Measurements from ENCODE around the gene TTBK2.
"Not testable (repeated sequence)": the region's sequence is repeated elsewhere in the genome, so short reads cannot be mapped to it uniquely, and the experiment has no call there.

TTBK2 gene

DNA sequence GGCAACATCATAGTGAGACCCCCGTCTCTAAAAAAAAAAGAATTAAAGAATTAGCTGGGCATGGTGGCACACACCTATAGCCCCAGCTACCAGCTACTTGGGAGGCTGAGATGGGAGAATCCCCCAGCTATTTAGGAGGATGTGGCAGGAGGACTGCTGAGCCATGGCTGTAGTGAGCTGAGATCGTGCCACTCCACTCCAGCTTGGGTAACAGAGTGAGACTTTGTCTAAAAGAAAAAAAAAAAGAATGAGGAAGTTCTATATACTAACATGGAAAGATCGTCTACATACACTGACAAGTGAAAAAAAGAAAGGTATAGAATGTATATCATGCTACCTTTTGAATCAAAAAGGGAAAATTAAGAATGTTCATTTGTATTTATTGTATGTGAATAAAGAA lies 99.8 kb downstream of the TTBK2 start:
- no peak for DNase-seq

- no peak for DNase-seq
These were observed 100.8 kb downstream of the TTBK2 start for GRCh38 chr15:42819786-42820185.

- DNase-seq: no peak
These were observed 109.1 kb downstream of the TTBK2 start for GRCh38 chr15:42811433-42811832.

GRCh38 chr15:42808913-42809312 lies 111.7 kb downstream of the TTBK2 start:
- DNase-seq: no peak

- no peak for DNase-seq
These were observed 115.3 kb downstream of the TTBK2 start for GRCh38 chr15:42805266-42805665.

DNA sequence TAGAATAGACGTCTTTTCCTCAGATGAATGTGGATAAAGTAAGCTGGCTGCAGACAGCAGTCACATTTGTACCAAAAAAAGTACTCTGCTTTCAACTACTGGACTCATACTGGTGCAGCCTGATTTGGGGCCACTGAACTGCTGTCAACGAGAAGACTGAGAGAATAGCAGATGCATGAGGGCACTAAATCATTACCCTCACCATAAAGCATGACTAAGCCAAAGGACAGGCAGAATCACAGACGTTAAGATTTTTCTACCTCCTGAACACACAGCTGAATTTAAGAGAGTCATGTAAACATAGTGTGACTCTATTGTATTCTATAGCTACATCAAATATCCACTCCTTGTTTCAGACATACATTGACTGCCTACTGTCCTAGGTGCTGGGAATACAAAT lies 115.8 kb downstream of the TTBK2 start:
- DNase-seq: peak; percentile 38

GRCh38 chr15:42803436-42803835 lies 117.1 kb downstream of the TTBK2 start:
- no peak for DNase-seq

DNA sequence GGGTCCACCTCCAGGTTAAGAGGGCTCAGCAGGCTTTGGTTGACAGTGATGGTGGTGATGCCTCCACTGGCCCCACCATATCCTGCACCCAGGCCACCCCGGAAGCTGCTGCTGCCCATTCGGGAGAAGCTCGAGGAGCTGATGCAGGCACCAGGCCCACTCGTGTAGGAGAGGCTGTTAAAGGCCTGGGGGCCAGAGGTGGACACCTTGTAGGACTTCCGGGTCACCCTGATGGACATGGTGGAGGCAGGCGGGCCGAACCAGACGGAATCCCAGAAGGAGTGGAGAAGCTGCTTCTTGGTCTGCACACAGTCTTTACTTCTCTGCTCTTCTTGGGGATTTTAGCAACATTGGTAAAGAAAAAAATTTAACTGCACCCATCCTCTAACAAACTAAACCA lies 118.4 kb downstream of the TTBK2 start:
- DNase-seq: no peak

DNA sequence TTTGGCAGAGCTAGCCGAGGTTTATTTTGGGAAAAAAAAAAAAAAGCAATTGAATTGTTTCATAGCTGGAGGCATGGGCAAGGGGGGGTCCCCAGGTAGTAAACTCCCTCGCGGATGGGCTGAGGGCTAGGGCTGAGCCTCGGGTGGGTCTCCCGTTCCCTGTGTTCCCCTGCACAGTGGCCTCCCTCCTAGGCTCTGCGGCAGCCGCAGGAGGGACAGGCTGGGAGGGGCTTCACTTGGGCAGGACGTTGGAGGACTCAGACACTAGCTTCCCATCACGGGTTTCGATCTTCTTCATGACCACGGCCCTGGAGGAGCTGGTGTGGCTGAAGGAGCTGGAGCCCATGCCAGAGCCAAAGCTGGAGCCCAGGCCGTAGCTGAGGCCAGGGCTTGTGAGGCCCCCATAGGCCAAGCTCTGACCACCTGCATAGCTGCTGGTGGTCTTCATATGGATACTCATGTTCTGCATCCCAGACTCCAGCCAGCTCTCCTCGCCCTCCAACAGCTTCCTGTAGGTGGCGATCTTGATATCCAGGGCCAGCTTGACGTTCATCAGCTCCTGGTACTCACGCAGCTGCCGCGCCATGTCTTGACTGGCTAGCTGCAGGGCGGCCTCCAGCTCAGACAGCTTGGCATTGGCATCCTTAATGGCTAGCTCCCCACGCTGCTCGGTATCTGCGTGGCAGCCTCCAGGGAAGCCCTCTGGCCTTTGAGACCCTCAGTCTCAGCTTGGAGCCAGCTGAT lies 119.7 kb downstream of the TTBK2 start:
- DNase-seq: no peak

GRCh38 chr15:42798802-42799201 lies 121.8 kb downstream of the TTBK2 start:
- no peak for DNase-seq

DNA sequence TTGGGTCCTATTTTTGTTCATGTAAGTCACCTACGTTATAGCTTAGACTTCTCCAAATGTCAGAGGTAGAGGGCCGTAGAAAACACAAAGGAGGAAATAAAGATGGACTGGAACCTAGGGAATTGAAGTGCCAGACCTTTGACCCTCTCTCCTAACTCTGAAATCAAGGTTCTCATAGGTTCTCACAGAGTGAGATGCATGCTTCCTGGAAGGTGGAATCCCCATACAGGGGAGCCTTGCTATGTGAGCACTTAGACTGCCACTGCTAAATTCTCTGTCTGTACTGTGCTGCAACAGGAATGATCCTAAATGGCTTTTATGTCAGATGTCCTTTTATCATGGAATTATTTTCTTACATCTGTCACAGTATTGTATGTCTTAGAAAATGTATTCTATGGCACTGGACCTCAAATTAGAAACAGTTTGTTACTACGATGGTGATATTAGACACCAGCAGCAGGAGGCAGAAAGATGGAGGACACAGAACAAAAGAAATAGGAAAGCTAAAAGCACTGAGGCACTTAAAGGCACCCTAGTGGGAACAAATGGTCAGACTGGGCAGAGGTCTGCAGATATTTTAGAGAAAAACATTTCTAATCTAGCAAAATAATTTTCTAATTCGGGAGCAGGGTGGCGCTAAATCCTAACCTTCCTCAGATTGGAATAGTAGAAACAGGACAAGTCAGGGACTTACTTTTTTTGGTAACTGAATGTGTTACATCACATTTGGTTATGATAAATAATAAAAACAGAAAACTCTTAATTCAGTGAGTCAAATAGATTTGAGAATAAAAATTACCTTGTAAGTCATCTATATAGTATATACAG lies 123.4 kb downstream of the TTBK2 start:
- DNase-seq: peak; percentile 8

GRCh38 chr15:42788725-42789124 lies 131.9 kb downstream of the TTBK2 start:
- no peak for DNase-seq

GRCh38 chr15:42786978-42787377 lies 133.6 kb downstream of the TTBK2 start:
- no peak for DNase-seq

GRCh38 chr15:42785569-42785968 lies 135.0 kb downstream of the TTBK2 start:
- no peak for DNase-seq

DNA sequence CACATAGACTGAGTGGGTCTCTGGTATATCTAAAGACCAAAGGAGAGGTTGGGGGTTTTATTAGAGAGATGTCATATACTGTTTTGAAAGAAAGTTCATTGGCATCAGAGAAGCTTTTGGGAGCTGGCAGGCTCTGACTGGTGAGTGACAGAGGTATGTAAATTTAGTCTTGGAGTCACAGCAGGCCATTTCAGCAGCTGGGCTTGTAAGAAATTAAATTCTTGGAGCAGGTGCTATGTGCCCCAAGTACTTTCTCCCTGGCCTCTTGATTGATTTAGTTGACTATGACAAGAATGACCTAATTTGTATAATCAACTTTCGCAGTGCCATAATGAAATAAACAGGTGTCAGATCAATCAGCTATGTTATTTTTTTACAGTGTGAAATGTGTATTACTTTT lies 135.9 kb downstream of the TTBK2 start:
- no peak for DNase-seq

- no peak for DNase-seq
These were observed 137.9 kb downstream of the TTBK2 start for GRCh38 chr15:42782716-42783115.

DNA sequence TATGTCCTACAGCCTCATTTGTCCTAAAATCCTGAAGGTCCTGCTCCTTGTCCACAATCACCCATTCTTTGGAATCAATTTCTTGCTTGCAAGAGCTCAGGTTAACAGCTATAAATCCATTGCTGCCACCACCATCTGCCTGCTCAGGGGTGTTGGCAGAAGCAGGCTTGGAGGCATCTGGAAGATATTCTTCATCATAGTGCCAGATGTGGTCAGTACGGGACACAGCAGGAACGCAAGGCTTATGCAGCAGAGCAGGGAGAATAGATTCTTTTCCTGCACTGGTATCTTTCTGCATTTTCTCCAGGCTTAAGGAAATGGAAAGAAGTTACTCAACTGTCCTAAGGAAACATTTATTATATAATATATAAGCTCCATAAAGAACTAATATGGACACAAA lies 145.2 kb downstream of the TTBK2 start:
- no peak for DNase-seq

- DNase-seq: no peak
These were observed 147.7 kb downstream of the TTBK2 start for GRCh38 chr15:42772901-42773300.

GRCh38 chr15:42772144-42772543 lies 148.4 kb downstream of the TTBK2 start:
- DNase-seq: no peak

- not testable (repeated sequence) for DNase-seq
These were observed 154.5 kb downstream of the TTBK2 start for GRCh38 chr15:42766109-42766508.

DNA sequence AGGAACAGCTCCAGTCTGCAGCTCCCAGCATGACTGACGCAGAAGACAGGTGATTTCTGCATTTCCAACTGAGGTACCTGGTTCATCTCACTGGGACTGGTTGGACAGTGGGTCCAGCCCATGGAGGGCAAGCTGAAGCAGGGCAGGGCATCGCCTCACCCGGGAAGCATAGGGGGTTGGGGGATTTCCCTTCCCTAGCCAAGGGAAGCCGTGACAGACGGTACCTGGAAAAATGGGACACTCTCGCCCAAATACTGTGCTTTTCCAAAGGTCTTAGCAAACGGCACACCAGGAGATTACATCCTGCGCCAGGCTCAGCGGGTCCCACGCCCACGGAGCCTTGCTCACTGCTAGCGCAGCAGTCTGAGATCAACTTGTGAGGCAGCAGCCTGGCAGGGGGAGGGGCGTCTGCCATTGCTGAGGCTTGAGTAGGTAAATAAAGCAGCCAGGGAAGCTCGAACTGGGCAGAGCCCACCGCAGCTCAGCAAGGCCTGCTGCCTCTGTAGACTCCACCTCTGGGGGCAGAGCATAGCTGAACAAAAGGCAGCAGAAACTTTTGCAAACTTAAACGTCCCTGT lies 156.3 kb downstream of the TTBK2 start:
- not testable (repeated sequence) for DNase-seq

GRCh38 chr15:42761813-42762212 lies 158.8 kb downstream of the TTBK2 start:
- DNase-seq: not testable (repeated sequence)

DNA sequence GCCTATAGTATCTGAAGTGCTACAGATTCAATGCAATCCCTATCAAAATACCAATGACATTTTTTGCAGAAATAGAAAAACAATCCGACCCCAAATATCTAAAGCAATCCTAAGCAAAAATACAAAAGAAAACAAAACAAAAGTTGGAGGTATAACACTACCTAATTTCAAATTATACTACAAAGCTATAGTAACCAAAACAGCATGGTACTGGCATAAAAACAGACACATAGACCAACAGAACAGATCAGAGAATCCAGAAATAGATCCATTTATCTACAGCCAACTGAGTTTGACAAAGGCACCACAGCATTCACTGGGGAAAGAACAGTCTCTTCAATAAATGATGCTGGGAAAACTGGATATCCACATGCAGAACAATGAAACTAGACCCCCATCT lies 159.8 kb downstream of the TTBK2 start:
- DNase-seq: no peak

- DNase-seq: no peak
These were observed 161.5 kb downstream of the TTBK2 start for GRCh38 chr15:42759093-42759492.

All from fibroblast of skin of abdomen (primary cell).